Thoracic aorta (tissue), 2 donors: ENCODE measurements around the gene C19orf81. TPM values are rescaled to one million over a fixed set of nuclear protein-coding genes. Genes with fewer than 3 reads are reported as not detected.

ENCODE experiments used
- ATAC-seq: fragments of 150-250 bp; one replicate; pipeline ENCODE4 v1.8.0; 2017; ENCODE audit warnings: low read depth; ENCODE audit not compliant: insufficient number of reproducible peaks, low FRiP score
- DNase-seq: peaks from one replicate; pipeline ENCODE4 v3.0.0-alpha.2; 2020; ENCODE audit warnings: low spot score
- H3K27ac ChIP-seq, 2 donors: fragments of 200-600 bp; sonication (generic); 1 replicate in 1 of 2; 2 replicates in 1 of 2; pipeline ENCODE4 v1.5.1; 2016; ENCODE audit warnings: mild to moderate bottlenecking in 2 of 2, moderate library complexity in 2 of 2
- H3K27me3 ChIP-seq: fragments of 200-600 bp; sonication (generic); replicated peaks from 2 replicates; pipeline ENCODE4 v1.6.0; 2016; ENCODE audit warnings: mild to moderate bottlenecking; ENCODE audit not compliant: insufficient read depth
- H3K36me3 ChIP-seq: fragments of 200-600 bp; sonication (generic); one replicate; pipeline ENCODE4 v1.5.1; 2016
- H3K4me1 ChIP-seq, 2 donors: fragments of 200-600 bp; sonication (generic); 1 replicate in 1 of 2; 2 replicates in 1 of 2; pipeline versions ENCODE4 v1.5.1 to v1.6.0; 2016; ENCODE audit warnings: low read depth in 2 of 2, mild to moderate bottlenecking in 1 of 2; ENCODE audit not compliant: control insufficient read depth in 1 of 2
- H3K4me3 ChIP-seq: fragments of 200-600 bp; sonication (generic); 2 replicates; pipeline ENCODE4 v1.5.1; 2016; ENCODE audit warnings: mild to moderate bottlenecking
- H3K9me3 ChIP-seq: fragments of 200-600 bp; sonication (generic); 2 replicates; pipeline ENCODE4 v1.5.1; 2016
- CTCF ChIP-seq: fragments of 200-600 bp; sonication (generic); IDR thresholded peaks from one replicate; pipeline ENCODE4 v1.5.1; 2019; ENCODE audit warnings: antibody characterized with exemption
- total RNA-seq, 2 donors: library from RNA; depleted of rRNA; stranded (reverse); fragments of >200 nt; gene quantifications; one replicate each; pipeline versions ENCODE4 v1.1.0 to v1.2.3, GENCODE V29; 2016

The C19orf81 gene
- total RNA-seq, 2 donors from 2014 or later = not detected

GRCh38 chr19:50702158-50702870 is 53.1 kb downstream of the C19orf81 start:
- Histone ChIP-seq H3K4me1 (no peaks in the 10 kb centered on the region), H3K27ac (no peak overlapping the region), H3K27me3 (no peaks in the 10 kb centered on the region), H3K36me3 (no peaks in the 10 kb centered on the region), H3K9me3 (no peaks in the 10 kb centered on the region), H3K4me3 (no peak overlapping the region)
- TF ChIP-seq CTCF = no peak
- DNase-seq = no peak
- no peak for ATAC-seq

GRCh38 chr19:50702871-50703829 is 53.9 kb downstream of the C19orf81 start:
- TF ChIP-seq CTCF = no peak
- Histone ChIP-seq H3K36me3 (no peaks in the 10 kb centered on the region), H3K9me3 (no peaks in the 10 kb centered on the region), H3K4me1 (no peaks in the 10 kb centered on the region), H3K27ac (no peak overlapping the region), H3K27me3 (no peaks in the 10 kb centered on the region), H3K4me3 (no peak overlapping the region)
- ATAC-seq (no peak), DNase-seq (no peak)

- no peak overlapping the region for H3K27ac ChIP-seq
- no peak overlapping the region for H3K4me3 ChIP-seq
- H3K4me1 ChIP-seq = no peaks in the 10 kb centered on the region
- no peaks in the 10 kb centered on the region for H3K36me3 ChIP-seq
- no peaks in the 10 kb centered on the region for H3K27me3 ChIP-seq
- no peak for DNase-seq
- TF ChIP-seq CTCF = no peak
- ATAC-seq = no peak
- no peaks in the 10 kb centered on the region for H3K9me3 ChIP-seq
Observed at GRCh38 chr19:50703915-50704796, 54.9 kb downstream of the C19orf81 start.

- H3K9me3 ChIP-seq = no peaks in the 10 kb centered on the region
- DNase-seq = no peak
- H3K4me3 ChIP-seq = no peak overlapping the region
- ATAC-seq = no peak
- no peaks in the 10 kb centered on the region for H3K27me3 ChIP-seq
- no peak for TF ChIP-seq CTCF
- H3K4me1 ChIP-seq = no peaks in the 10 kb centered on the region
- no peaks in the 10 kb centered on the region for H3K36me3 ChIP-seq
- H3K27ac ChIP-seq = no peak overlapping the region
Observed at GRCh38 chr19:50705422-50706019, 56.3 kb downstream of the C19orf81 start.
